GM13976 (cell line): ENCODE results near the gene DCTD.

ENCODE experiments used
- DNase-seq: peaks from one replicate; pipeline ENCODE4 v3.0.0; 2012; ENCODE audit warnings: low spot score
- CTCF ChIP-seq: IDR thresholded peaks from 2 replicates; pipeline ENCODE4 v1.5.1; 2012; ENCODE audit warnings: borderline replicate concordance, mild to moderate bottlenecking; ENCODE audit not compliant: insufficient read depth; ENCODE audit errors: extremely low read depth, missing control alignments, control extremely low read depth
- in situ Hi-C: fragments of 300-500 bp; cut with MboI; formaldehyde crosslinking; loops from one replicate; pipeline ENCODE4 v1.12.0; 2022; ENCODE audit warnings: low sequenced_read_pairs, mixed read lengths, inconsistent platforms; ENCODE audit not compliant: unreplicated experiment

The DCTD gene

GRCh38 chr4:182876427-182876826 is 40.8 kb downstream of the DCTD start:
- TF ChIP-seq CTCF = no peak
- in situ Hi-C loops = no loop called here

GRCh38 chr4:182875453-182876405 is 41.5 kb downstream of the DCTD start:
- DNase-seq = no peak
- no peak for TF ChIP-seq CTCF
- in situ Hi-C loops = no loop called here

More at GRCh38 chr4:182876427-182876826, 40.8 kb downstream of the DCTD start:
- no peak for DNase-seq

- no peak for DNase-seq
- in situ Hi-C loops = no loop called here
- TF ChIP-seq CTCF = no peak
Measured at GRCh38 chr4:182874797-182875345, 42.3 kb downstream of the DCTD start.

GRCh38 chr4:182874304-182874751 is 42.9 kb downstream of the DCTD start:
- TF ChIP-seq CTCF = no peak
- no peak for DNase-seq
- in situ Hi-C loops = no loop called here

- in situ Hi-C loops = no loop called here
- no peak for TF ChIP-seq CTCF
- no peak for DNase-seq
Measured at GRCh38 chr4:182873726-182874125, 43.5 kb downstream of the DCTD start.

GRCh38 chr4:182873289-182873688 is 43.9 kb downstream of the DCTD start:
- TF ChIP-seq CTCF = no peak
- DNase-seq = no peak
- in situ Hi-C loops = no loop called here
